PC-3 (cell line): Measurements from ENCODE around the gene NFIX. TPM values are rescaled to one million over a fixed set of nuclear protein-coding genes. Genes with fewer than 3 reads are reported as not detected.

ENCODE experiments used
- ATAC-seq: fragments of 200-7000 bp; cut with Tn5 transposase; 2 replicates; pipeline ENCODE4 v1.9.1; 2020; ENCODE audit warnings: mild to moderate bottlenecking, moderate library complexity
- BruUV-seq: library from RNA; stranded (reverse); fragments of 400-500 nt; replicated peaks from 2 replicates; lab custom pipeline; 2021; lab: Mats Ljungman, UMichigan
- CTCF ChIA-PET: fragments of 300-600 bp; sonication (Branson Sonifier 250); formaldehyde crosslinking; loops from one replicate; lab custom pipeline; 2022; ENCODE audit warnings: antibody characterized with exemption; lab: Charles Lee
- POLR2A ChIA-PET: fragments of 300-600 bp; sonication (Branson Sonifier 250); formaldehyde crosslinking; loops from one replicate; lab custom pipeline; 2022; ENCODE audit warnings: antibody characterized with exemption; ENCODE audit not compliant: unreplicated experiment; lab: Charles Lee
- DNase-seq: peaks from one replicate; pipeline ENCODE4 v3.0.0-alpha.2; 2015
- H2AFZ ChIP-seq: fragments of 300-600 bp; sonication (generic); 2 replicates; pipeline ENCODE4 v1.6.0; 2016; ENCODE audit warnings: antibody characterized with exemption, low read length
- H3F3A ChIP-seq: fragments of 300-600 bp; sonication (generic); one replicate; pipeline ENCODE4 v1.6.0; 2017; ENCODE audit warnings: antibody characterized with exemption, low read length, control low read depth, mild to moderate bottlenecking; ENCODE audit not compliant: unreplicated experiment
- H3K27ac ChIP-seq: fragments of 300-600 bp; sonication (generic); 2 replicates; pipeline ENCODE4 v1.5.1; 2016; ENCODE audit warnings: mild to moderate bottlenecking, low read length
- H3K27me3 ChIP-seq: fragments of 300-600 bp; sonication (generic); 2 replicates; pipeline ENCODE4 v1.6.1; 2016; ENCODE audit warnings: low read length, mixed read lengths
- H3K36me3 ChIP-seq: fragments of 300-600 bp; sonication (generic); 2 replicates; pipeline ENCODE4 v1.6.1; 2016; ENCODE audit warnings: low read depth, mixed run types, low read length, mixed read lengths
- H3K4me1 ChIP-seq: fragments of 300-600 bp; sonication (generic); 2 replicates; pipeline ENCODE4 v1.5.1; 2016; ENCODE audit warnings: low read length; ENCODE audit not compliant: insufficient read depth
- H3K4me2 ChIP-seq: fragments of 300-600 bp; sonication (generic); 2 replicates; pipeline ENCODE4 v1.6.0; 2016; ENCODE audit warnings: low read length
- H3K4me3 ChIP-seq: fragments of 300-600 bp; sonication (generic); 2 replicates; pipeline ENCODE4 v1.5.1; 2016; ENCODE audit warnings: mild to moderate bottlenecking, low read length, mixed read lengths
- H3K79me2 ChIP-seq: fragments of 300-600 bp; sonication (generic); 2 replicates; pipeline ENCODE4 v1.6.1; 2017; ENCODE audit warnings: low read length, mixed read lengths
- H3K9ac ChIP-seq: fragments of 300-600 bp; sonication (generic); 2 replicates; pipeline ENCODE4 v1.6.0; 2016; ENCODE audit warnings: mild to moderate bottlenecking, low read length
- H3K9me2 ChIP-seq: fragments of 300-600 bp; sonication (generic); replicated peaks from 2 replicates; pipeline ENCODE4 v1.6.1; 2016; ENCODE audit warnings: mixed run types, low read length, mixed read lengths
- H3K9me3 ChIP-seq: fragments of 300-600 bp; sonication (generic); 2 replicates; pipeline ENCODE4 v1.6.1; 2016; ENCODE audit warnings: low read length, mixed read lengths
- H4K20me1 ChIP-seq: fragments of 300-600 bp; sonication (generic); 2 replicates; pipeline ENCODE4 v1.6.1; 2016; ENCODE audit warnings: low read length, mixed read lengths
- EZH2 ChIP-seq: fragments of 300-600 bp; sonication (generic); IDR thresholded peaks from one replicate; pipeline ENCODE4 v1.6.1; 2017; ENCODE audit warnings: antibody characterized with exemption, mild to moderate bottlenecking, low read length; ENCODE audit not compliant: unreplicated experiment
- EZH2phosphoT487 ChIP-seq: fragments of 300-600 bp; sonication (generic); IDR thresholded peaks from 2 replicates; pipeline ENCODE4 v1.6.1; 2018; ENCODE audit warnings: mild to moderate bottlenecking, antibody characterized with exemption, low read length, borderline replicate concordance
- intact Hi-C: fragments of 100-400 bp; cut with micrococcal nuclease; formaldehyde crosslinking; loops from 2 replicates; pipeline ENCODE4 v1.9.0; 2023
- total RNA-seq: library from RNA; depleted of rRNA; stranded (reverse); fragments of >200 nt; gene quantifications from 2 replicates; pipeline ENCODE4 v1.2.3, GENCODE V29; 2014
- TF ChIP-seq, protein P1 (sequence below): fragments of 300-600 bp; sonication (generic); conservative IDR thresholded peaks from 2 replicates; pipeline ENCODE4 v1.5.1; 2017; ENCODE audit warnings: antibody characterized with exemption, low read depth, mild to moderate bottlenecking, low read length

The NFIX gene
- total RNA-seq, 1 experiment from 2014 or later, result 43.3 TPM

DNA sequence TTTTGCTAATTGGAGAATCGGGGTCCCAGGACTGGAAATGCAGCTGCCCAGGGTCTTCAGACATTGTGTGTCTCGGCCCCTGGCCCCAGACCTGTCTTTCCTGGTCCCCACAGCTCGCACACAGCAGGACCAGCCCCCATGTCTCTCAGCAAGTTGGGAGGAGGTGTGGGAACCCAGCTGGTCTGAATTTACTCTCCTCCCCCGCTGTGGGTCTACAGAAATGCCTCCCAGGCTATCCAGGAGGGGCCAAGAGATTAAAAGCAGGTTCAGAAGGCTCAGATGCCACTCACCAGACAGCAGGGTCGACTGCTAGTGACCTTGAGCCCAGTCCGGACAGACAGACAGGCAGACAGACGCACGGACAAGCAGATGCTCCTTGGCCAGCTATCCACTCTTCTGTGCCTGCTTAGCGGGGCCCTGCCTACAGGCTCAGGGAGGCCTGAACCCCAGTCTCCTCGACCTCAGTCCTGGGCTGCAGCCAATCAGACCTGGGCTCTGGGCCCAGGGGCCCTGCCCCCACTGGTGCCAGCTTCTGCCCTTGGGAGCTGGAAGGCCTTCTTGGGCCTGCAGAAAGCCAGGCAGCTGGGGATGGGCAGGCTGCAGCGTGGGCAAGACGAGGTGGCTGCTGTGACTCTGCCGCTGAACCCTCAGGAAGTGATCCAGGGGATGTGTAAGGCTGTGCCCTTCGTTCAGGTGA, 25.8 kb upstream of the NFIX start, which contains the start of gene DAND5:
TSS of gene DAND5 (plus strand) at position 285 of the 697 bp plus-strand sequence. CDS start at position 370, 85 bp downstream.
- Histone ChIP-seq H3K4me2 (no peak within 1 kb of the TSS), H3K27me3 (no peaks in the 10 kb centered on the region), H3K4me3 (no peak within 1 kb of the TSS), H2AFZ (no peak within 1 kb of the TSS), H3F3A (no peaks in the 10 kb centered on the region), H4K20me1 (no peaks in the 10 kb centered on the region), H3K4me1 (peaks cover 3% of the 10 kb centered on the region; the same call in 1 of the 2 replicates), H3K79me2 (no peaks in the 10 kb centered on the region), H3K27ac (no peak within 1 kb of the TSS), H3K9me2 (no peaks in the 10 kb centered on the region), H3K9me3 (no peaks in the 10 kb centered on the region), H3K36me3 (no peaks in the 10 kb centered on the region), H3K9ac (no peak within 1 kb of the TSS)
- POLR2A ChIA-PET, result no interaction called here
- intact Hi-C loops, result no loop called here
- CTCF ChIA-PET, result no interaction called here
- TF ChIP-seq EZH2phosphoT487 (no peak), EZH2 (no peak)
- TF ChIP-seq, protein P1, sequence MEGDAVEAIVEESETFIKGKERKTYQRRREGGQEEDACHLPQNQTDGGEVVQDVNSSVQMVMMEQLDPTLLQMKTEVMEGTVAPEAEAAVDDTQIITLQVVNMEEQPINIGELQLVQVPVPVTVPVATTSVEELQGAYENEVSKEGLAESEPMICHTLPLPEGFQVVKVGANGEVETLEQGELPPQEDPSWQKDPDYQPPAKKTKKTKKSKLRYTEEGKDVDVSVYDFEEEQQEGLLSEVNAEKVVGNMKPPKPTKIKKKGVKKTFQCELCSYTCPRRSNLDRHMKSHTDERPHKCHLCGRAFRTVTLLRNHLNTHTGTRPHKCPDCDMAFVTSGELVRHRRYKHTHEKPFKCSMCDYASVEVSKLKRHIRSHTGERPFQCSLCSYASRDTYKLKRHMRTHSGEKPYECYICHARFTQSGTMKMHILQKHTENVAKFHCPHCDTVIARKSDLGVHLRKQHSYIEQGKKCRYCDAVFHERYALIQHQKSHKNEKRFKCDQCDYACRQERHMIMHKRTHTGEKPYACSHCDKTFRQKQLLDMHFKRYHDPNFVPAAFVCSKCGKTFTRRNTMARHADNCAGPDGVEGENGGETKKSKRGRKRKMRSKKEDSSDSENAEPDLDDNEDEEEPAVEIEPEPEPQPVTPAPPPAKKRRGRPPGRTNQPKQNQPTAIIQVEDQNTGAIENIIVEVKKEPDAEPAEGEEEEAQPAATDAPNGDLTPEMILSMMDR, result no peak
- ATAC-seq, result no peak
- no peak for DNase-seq
- no TSS peak for BruUV-seq

DNA sequence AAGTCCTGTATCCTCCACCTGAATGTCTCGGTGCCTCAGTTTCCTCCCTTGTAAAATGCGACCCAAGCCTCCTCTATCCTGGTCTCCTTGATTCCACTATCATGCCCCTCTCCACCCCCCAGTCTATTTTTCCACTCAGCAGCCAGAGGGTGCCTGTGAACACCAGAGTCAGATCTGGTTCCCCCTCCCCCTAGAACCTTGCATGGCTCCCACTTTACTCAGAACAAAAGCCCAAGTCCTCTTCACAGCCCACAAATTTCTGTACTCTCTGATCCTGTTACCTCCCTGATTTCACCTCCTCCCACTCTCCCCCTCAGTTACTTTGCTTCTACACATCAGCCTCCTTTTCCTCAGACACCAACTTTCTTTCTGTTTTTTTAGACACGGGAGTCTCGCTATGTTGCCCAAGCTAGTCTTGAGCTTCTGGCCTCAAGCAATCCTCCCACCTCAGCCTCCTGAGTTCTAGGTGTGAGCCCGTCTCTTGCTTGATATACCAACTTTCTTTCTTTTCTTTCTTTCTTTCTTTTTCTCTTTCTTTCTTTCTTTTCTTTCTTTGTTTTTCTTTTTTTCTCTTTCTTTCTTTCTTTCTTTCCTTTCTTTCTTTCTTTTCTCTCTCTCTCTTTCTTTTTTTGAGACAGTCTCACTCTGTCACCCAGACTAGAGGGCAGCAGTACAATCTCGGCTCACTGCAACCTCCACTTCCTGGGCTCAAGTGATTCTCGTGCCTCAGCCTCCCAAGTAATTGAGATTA, 25.0 kb upstream of the NFIX start:
- no peaks in the 10 kb centered on the region for H4K20me1 ChIP-seq
- POLR2A ChIA-PET, result no interaction called here
- H3K4me2 ChIP-seq, result no peak overlapping the region
- no peaks in the 10 kb centered on the region for H3K9me2 ChIP-seq
- DNase-seq (no peak), ATAC-seq (no peak)
- H3K79me2 ChIP-seq, result no peaks in the 10 kb centered on the region
- TF ChIP-seq EZH2 (no peak), EZH2phosphoT487 (no peak)
- TF ChIP-seq, protein P1, result no peak
- BruUV-seq, result no TSS peak
- intact Hi-C loops, result no loop called here
- CTCF ChIA-PET, result no interaction called here
- no peaks in the 10 kb centered on the region for H3K9me3 ChIP-seq
- no peaks in the 10 kb centered on the region for H3K36me3 ChIP-seq
- no peaks in the 10 kb centered on the region; the same call in 1 of the 2 replicates for H3K4me1 ChIP-seq
- H2AFZ ChIP-seq, result no peak overlapping the region
- no peak overlapping the region for H3K4me3 ChIP-seq
- H3F3A ChIP-seq, result no peaks in the 10 kb centered on the region
- no peak overlapping the region for H3K27ac ChIP-seq
- no peak overlapping the region for H3K9ac ChIP-seq
- no peaks in the 10 kb centered on the region for H3K27me3 ChIP-seq
